SW480 (cell line): ENCODE measurements around the gene CDKN2D.
"Not testable (repeated sequence)": the region's sequence is repeated elsewhere in the genome, so short reads cannot be mapped to it uniquely, and the experiment has no call there.

ENCODE experiments used
- DNase-seq: peaks from one replicate; pipeline ENCODE4 v3.0.0-alpha.2; 2016; ENCODE audit warnings: low spot score

CDKN2D gene

DNA sequence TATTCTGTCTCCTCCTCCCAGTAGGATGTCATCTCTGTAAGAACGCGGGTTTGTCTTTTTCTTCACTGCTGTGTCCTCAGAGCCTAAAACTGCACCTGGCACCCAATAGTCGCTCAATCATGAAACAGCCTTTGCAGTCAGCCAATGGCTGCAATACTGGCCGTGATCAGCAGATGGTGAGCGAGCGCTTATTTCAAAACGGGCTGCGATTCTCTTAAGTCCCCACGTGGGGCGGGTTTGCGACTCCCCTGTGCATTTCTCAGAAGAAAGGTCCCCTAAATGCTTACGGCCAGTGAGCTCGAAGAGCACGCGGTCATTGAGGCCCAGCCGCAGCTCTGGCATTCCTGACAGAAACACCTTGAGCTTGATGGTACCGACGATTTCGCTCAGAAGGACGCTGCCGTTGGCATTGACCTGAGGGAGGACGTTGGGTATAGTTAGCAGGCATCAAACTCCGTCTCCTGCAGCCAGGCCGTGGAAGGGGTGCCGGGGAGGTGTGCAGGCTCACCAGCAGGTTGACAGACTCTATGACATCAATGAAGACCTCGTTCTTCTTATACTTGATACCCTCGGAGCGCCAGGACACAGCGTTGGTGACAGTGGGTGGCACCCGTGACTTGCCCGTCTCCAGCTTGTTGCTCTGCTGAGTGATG is 12.3 kb upstream of the CDKN2D start:
- DNase-seq, result peak; percentile 88

DNA sequence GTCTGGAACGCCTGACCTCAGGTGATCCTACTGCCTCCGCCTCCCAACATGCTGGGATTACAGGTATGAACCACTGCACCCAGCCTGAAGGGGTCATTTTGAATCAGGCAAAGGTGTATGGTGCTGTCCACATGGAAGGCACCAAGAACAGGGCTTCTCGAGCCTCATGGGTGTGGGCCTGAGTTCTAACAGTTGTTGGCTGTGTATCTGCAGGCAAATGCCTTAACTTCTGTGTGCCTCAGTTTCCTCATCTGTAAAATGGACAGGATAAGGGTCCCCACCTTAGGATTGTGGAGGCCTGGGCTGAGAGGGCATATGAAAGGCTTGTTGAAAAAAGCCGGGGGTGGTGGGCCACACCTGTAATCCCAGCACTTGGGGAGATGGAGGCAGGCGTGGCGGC is 9.2 kb upstream of the CDKN2D start:
- no peak for DNase-seq

DNA sequence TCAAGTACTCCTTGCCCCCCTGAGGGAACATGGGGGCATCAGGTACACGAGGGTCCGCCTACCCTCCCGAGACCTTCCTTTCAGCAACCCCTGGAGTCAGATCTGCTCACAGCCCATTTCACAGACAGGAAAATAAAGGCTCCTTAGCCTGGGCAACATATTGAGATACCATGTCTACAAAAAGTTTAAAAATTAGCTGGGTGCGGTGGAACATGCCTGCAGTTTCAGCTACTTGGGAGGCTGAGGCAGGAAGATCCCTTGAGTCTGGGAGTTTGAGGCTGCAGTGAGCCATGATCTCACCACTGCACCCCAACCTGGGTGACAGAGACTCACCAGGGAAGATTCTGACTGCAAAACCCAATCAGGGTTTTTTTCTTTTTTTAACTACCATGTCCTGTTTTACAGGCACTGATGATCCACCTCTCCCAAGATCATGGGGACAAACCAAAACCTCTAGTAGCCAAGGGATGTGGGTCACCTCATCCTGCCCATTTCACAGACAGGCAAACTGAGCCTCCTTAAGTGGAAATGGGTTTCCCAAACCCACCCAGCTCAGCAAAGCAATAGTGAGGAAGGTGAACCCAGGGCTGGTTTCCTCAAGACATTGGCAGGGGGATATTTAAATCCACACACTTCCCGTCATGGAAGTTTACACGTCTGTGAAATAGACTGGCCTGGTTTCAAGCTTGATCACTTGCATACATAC is 6.4 kb upstream of the CDKN2D start:
- DNase-seq, result no peak

- DNase-seq, result no peak
Measured at GRCh38 chr19:10574462-10574861, 5.7 kb upstream of the CDKN2D start.

GRCh38 chr19:10573793-10574192 is 5.0 kb upstream of the CDKN2D start:
- not testable (repeated sequence) for DNase-seq

DNA sequence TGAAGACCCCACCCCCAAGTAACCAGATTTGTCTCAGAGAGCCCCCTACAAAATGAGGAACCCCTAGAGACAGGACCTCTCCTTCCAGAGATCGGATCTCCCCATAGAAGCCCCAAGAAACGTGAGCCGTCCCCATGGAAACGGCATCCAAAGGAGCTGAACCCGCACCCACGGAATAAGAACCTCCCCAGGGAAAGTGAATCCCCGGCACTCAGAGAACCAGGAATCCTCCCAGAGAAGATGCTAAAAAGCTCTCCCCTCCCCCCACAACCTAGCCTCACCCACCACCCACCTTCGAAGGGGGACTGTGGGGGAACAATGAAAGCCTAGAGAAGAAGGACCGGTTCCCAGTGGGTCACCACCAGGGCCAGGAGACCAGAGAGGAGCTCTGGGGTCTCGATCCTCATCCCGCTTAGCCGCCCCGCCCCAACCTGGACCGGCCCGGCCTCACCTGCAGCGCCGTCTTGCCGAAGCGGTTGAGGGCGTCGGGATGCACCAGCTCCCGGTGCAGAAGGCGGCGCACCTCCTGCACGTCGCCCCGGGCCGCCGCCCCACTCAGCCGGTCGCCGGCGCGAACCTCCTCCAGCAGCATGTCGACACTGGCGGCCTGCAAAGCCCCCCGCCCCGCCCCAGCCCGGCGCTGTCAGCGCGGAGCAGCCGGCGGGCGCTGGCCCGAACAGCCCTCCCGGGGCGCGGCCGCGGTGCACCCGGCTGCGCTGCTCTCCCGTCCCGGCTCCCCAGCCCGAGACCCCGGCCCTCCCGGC is 535 bp downstream of the CDKN2D start:
- DNase-seq, result peak; percentile 55

DNA sequence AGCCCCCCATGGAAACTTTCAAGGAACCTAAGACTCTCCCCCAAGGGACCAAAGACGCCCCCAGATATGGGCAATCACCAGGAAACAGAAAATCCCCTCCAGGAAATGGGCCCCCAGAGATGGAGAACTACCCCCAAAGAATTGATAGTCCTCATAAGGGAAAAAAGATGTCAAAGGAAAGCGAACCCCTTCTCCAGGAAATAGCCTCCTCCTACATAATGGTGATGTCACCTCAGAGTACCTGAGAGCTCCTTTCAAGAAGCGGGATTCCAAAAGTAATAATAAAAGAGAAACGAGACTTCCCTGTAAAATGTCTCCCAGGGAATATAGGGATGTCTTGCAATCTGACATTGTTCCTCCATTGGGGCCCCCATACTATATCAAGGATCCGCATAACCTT is 1.1 kb downstream of the CDKN2D start:
- DNase-seq, result no peak

GRCh38 chr19:10566658-10567410 is 1.9 kb downstream of the CDKN2D start:
- DNase-seq, result no peak

DNA sequence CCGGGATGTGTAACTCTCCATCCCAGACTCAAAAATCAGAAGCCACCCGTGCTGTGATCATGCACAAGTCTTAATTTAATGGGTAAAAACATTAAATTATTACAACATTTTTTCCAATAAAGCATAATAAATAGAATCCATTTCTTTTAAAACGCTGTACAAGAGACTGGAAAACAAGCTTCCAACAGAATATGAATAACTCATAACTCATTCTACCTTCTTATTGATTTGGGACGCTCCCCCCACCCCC is 2.4 kb downstream of the CDKN2D start:
- DNase-seq, result no peak

- DNase-seq, result peak; percentile 98
Measured at GRCh38 chr19:10565567-10566407, 3.0 kb downstream of the CDKN2D start, which contains the start of gene KRI1. TSS of gene KRI1 (minus strand) at chr19:10566010. CDS start at chr19:10565999, 11 bp downstream.

- no peak for DNase-seq
Measured at GRCh38 chr19:10565028-10565566, 3.7 kb downstream of the CDKN2D start.

DNA sequence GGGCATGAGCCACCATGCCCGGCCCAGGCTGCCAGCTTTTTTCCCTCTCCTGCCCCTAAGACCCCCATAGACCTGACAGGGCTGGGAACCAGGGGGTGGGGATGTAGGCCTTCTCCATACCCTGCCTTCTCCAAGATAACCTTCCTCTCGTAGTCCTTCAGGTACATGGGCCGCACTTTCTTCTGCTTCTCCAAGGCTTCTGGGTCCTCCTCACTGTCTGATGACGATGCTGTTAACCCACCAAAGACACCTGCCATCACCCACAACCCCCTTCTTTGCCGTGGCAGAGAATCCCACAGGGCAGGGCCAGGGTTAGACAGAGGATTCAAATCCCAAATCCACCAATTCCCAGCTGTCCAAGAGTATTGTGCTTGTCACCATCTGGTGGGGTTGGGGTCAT is 6.2 kb downstream of the CDKN2D start:
- no peak for DNase-seq

GRCh38 chr19:10560154-10560553 is 8.6 kb downstream of the CDKN2D start:
- DNase-seq, result no peak

DNA sequence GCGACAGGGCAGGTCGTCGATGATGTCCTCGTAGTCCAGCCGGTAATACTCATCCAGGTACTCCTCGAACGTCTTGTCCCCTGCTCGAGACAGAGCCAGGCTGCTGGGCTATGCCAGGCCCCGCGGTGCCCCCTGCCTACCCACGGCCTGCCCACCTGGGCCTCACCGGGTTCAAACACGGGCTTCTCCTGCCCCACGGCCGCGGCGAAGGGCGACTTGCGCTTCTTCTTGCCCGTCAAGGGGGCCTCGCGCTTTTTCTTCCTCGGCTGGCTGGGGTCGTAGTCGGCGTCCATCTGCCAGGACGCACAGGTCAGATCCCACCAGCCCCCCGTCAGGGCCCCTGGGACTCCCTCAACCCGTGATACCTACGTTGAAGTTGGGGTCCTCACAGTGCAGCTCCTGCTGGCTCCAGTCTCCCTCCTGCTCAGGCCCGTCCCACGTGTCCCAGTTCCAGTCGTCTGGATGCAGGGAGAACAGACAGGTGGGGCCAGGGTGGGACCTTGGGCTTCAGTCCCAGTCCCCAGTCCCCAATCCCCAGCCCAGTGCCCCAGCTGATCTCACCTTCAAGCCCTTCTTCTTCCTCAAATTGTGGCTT is 11.1 kb downstream of the CDKN2D start:
- DNase-seq, result no peak

DNA sequence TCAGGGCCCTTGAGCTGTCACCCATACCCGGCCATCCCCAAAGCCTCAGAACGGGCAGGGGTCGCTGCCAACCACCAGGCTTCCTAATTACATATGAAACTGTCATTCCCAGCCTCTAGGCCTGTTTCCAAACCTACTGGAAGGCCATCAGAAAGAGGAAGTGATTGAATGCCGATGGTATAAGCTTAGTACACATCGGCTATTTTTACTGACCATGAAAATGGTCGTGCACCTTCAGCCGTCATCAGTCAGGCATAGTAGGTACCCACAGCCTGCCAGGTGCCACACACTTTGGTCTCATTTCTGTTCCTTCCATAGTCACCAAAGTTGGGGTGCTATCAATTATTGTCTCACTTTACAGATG is 13.2 kb downstream of the CDKN2D start:
- no peak for DNase-seq

- DNase-seq, result no peak
Measured at GRCh38 chr19:10554760-10555609, 13.8 kb downstream of the CDKN2D start.

- no peak for DNase-seq
Measured at GRCh38 chr19:10553943-10554381, 14.8 kb downstream of the CDKN2D start.

DNA sequence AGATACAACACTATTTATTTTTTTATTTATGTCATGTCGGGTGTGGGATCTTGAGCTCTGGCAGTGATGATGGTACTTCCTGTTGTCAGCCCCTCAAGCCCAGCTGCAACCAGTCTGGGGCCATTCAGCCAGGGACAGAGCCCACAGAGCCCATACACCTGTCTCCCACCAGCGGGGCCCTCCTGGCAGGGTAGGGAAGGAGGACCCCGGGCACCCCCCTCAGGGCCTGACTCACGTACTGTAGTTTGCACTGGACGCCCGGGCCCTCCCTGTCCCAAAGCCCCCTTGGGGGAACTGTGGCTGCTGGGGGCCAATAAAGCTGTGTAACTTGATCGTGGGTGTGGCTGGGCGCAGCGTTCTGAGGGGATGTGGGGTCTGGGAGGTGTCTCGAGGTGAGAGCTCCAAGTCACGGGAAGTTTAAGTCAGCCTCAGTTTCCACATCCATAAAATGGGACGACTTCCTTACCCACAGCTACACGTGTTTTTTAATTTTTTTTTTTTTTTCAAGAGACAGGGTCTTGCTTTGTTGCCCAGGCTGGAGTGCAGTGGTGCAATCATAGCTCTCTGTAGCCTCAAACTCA is 15.6 kb downstream of the CDKN2D start:
- DNase-seq, result no peak

- no peak for DNase-seq
Measured at GRCh38 chr19:10552510-10553053, 16.2 kb downstream of the CDKN2D start.
